NCI-H2029 (cell line): ENCODE measurements around the gene DPH6.
"Not testable (repeated sequence)": the region's sequence is repeated elsewhere in the genome, so short reads cannot be mapped to it uniquely, and the experiment has no call there.

Source experiments
- DNase-seq: peaks from one replicate; lab custom pipeline; 2025; lab: John Stamatoyannopoulos, UW

The DPH6 gene

DNA sequence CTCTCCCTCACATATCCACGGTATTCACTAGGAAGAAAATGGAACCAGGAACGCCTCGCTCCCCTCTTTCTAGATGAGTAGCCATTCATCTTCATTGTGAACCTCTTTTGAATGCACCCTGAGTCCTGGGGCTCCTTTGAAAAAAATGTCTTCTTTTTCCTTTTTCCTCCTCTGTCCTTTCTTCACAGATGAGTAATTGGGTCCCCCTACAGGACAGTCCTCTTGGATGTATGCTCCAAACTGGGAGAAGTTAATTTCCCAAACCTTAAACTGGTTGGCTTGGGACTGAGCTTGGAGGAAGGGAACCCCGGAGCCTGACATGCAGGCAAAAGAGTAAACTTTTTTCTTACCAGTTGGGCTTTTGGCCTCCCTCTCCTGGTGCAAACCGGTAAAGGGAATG lies 108.8 kb downstream of the DPH6 start:
- DNase-seq: no peak

- DNase-seq: no peak
Observed at GRCh38 chr15:35436422-35436821, 109.5 kb downstream of the DPH6 start.

DNA sequence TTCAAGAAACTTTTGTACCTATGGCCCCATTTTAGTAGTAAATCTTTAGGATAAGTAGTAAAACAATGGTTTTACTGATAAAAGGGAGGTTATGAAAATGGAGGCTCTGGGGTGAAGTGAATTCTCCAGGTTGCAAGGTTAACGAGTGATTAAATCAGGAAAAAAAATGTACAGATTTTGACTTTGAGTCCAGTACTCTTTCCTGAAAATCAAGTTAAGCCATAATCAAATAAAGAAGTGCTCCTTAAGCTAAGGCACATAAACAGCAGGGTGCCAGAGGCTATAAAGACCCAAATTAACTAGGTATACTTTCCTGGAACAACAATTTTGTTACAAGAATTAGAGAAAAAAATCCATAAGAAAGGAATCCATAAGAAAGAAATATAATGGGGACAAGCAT lies 114.7 kb downstream of the DPH6 start:
- DNase-seq: no peak

DNA sequence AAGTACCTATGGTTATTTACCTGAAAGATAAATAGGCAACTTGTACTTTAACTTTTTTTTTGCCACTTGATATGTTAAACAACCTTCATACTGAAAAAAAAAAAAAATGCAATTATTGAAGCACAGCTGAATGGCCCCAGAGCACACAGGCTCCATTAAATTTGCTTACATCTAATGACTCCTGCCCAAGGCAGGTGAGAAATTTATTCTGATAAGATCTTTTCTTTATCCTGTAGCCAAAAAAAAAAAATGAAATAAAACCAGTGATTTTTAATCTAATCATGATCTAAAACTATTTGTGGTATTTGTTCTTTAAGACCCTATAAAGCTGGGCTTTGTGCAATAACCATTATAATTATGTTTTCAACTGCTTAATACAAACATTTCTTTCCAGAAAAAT lies 115.7 kb downstream of the DPH6 start:
- DNase-seq: no peak

- DNase-seq: no peak
Observed at GRCh38 chr15:35427496-35427895, 118.5 kb downstream of the DPH6 start.

GRCh38 chr15:35427091-35427490 lies 118.9 kb downstream of the DPH6 start:
- no peak for DNase-seq

- DNase-seq: no peak
Observed at GRCh38 chr15:35410775-35411174, 135.2 kb downstream of the DPH6 start.

GRCh38 chr15:35399901-35400300 lies 146.1 kb downstream of the DPH6 start:
- DNase-seq: no peak

GRCh38 chr15:35397027-35397426 lies 148.9 kb downstream of the DPH6 start:
- no peak for DNase-seq

DNA sequence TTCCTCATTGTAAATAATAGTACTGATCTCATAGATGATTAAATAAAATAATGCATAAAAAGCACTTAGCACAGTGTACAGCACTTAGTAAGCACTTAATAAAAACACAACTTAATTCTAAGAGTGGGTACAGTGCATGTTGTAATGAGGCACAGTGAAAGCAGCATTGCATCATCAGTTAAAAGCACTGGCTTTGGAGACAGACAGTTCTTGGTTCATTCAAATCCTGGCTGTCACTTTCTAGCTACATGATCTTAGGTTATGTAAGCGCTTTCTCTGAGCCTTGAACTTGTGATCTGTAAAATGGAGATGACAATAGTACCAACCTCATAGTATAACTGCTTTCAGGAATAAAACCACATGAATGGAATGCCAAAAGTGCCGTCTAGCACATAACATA lies 151.5 kb downstream of the DPH6 start:
- DNase-seq: no peak

GRCh38 chr15:35393398-35393797 lies 152.6 kb downstream of the DPH6 start:
- no peak for DNase-seq

- not testable (repeated sequence) for DNase-seq
Observed at GRCh38 chr15:35391408-35391984, 154.5 kb downstream of the DPH6 start.

- no peak for DNase-seq
Observed at GRCh38 chr15:35383506-35383905, 162.5 kb downstream of the DPH6 start.

DNA sequence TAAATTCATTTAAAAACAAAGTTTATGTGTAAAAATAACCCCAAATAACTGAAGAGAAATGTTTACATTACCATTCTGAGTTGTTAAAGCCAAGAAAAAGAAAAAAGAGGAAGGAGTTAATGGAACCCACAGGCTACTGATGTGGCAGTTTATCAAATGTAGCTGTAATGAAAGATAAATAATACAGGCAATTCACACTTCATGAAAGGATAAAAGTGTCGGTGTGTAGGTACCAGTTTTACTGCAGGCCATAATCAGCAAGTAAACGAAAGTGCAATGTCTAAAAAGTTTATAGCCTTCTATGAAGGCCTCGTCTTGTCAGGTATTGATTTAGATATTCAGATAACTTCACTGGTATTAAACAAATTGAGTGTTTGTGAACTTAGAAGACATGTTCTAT lies 164.6 kb downstream of the DPH6 start:
- DNase-seq: no peak

- DNase-seq: no peak
Observed at GRCh38 chr15:35379972-35380371, 166.0 kb downstream of the DPH6 start.

- DNase-seq: not testable (repeated sequence)
Observed at GRCh38 chr15:35378454-35378853, 167.5 kb downstream of the DPH6 start.

DNA sequence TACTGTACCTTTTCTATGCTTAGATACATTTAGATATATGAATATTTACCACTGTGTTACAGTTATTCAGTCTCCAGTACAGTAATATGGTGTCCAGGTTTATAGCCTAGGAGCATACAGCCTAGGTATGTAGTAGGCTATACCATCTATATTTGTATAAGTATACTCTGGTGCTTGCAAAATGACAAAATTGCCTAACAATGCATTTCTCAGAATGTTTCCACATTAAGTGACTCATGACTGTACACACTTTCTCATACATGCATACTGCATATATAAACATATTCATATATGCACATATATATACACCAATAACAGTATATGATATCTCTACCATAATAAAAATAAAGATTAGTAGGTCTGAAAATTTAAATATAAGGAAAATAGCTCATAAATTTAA lies 169.3 kb downstream of the DPH6 start:
- no peak for DNase-seq

DNA sequence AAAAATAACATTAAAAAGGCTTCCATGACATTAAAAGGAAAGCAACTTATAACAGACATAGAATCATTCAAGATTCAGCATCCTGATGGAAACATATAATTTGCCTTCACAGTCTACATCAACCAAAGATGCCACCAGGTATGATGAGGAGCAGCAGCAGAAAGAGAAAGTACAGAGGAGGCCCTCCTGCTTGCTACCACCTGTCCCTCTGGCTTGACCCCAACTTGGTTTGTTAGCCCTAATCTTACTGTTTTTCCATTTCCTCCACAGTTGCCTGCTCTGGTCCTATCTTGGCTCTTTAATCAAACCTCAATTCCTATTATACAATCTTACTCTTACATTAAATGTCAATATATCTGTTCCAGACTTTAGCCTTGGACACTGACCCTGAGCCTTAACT lies 171.3 kb downstream of the DPH6 start:
- DNase-seq: no peak

DNA sequence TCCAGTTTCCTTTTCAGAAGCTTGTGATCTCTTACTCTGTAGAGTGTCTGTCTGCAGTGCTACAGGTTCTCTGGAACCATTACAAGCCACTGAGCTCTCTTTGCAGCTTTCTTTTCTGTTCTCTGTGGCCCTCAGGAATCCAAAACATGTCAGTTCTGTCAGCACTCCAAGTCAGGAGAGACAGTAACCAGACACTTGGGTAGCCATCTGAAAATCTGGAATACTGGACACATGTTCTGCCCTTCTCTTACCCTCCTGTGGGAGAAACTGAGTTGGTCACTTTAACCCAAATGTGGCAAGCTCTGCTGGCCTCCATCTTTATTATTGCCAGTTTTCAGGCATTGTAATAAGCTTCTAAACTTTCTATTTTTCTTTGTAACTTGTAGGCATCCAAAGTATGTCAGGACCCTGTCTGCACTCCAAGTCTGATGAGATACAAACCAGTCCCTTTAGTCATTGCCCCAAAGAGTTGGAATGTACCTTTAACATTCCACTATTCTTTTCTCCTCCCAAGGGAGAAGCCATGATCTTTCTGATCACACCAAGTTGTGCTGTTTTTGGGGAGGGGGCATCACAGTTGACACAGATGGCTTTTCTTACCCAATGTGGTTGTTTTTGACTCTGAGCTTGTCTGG lies 183.7 kb downstream of the DPH6 start:
- no peak for DNase-seq

- DNase-seq: no peak
Observed at GRCh38 chr15:35358824-35359223, 187.1 kb downstream of the DPH6 start.

GRCh38 chr15:35351059-35351458 lies 194.9 kb downstream of the DPH6 start:
- no peak for DNase-seq

GRCh38 chr15:35349916-35350315 lies 196.0 kb downstream of the DPH6 start:
- no peak for DNase-seq

DNA sequence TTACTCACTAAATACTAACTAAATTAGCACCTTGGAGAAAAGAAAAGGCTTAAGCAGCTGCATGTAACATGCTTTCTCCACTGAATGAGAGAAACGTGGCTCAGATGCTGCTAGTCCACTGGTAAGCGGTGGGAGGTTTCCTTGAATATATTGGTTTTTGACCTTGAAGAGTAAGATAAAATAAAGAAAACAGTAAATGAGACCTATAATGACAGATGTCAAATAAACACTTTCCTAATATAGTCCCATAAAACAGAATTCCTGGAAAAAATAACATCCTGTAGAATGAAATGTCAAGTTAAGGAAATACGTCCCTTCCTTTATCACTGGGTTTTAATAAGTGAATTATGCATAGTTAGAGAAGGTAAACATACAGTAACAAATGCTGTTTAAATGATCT lies 215.0 kb downstream of the DPH6 start:
- no peak for DNase-seq

GRCh38 chr15:35330048-35330695 lies 215.8 kb downstream of the DPH6 start:
- DNase-seq: no peak
